HepG2 (cell line): ENCODE data around the gene ARHGAP20.

Source experiments
- HOXA7 ChIP-seq: sonication (generic); formaldehyde crosslinking; IDR thresholded peaks from 2 replicates; pipeline ENCODE4 v1.8.1; 2022; ENCODE audit warnings: mild to moderate bottlenecking, missing genetic modification reagents, moderate library complexity
- NPAS2 ChIP-seq: sonication (generic); formaldehyde crosslinking; IDR thresholded peaks from 2 replicates; pipeline ENCODE4 v1.8.0; 2022; ENCODE audit warnings: mild to moderate bottlenecking, missing genetic modification reagents, borderline replicate concordance
- XBP1 ChIP-seq: sonication (generic); formaldehyde crosslinking; IDR thresholded peaks from 2 replicates; pipeline ENCODE4 v1.5.0; 2020; ENCODE audit warnings: missing genetic modification reagents
- ZNF768 ChIP-seq: sonication (generic); formaldehyde crosslinking; IDR thresholded peaks from 2 replicates; pipeline ENCODE4 v1.4.0; 2020; ENCODE audit warnings: missing genetic modification reagents
- ZNF772 ChIP-seq: sonication (generic); formaldehyde crosslinking; IDR thresholded peaks from 2 replicates; pipeline ENCODE4 v1.5.0; 2020; ENCODE audit warnings: mild to moderate bottlenecking, missing genetic modification reagents

DNA sequence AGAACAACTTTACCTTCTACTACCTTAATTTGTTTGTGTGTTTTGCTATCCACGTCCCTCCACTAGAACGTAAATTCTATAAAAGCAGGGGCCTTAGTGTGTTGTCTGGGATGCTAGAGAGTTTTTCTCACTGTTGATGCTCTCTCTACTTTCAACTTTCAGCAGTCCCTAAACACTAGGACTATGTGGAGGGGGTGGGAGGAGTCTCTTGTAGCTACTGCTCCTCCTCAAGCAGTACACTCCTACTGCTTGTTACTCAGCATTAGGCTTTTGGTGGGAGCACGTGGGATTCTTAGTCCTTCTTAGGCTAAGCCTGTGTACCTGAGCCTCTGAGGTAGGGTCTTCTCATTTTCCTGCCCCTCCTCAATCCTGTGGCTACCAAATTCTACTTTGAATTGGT is 56.3 kb downstream of the ARHGAP20 start:
- no peak for TF ChIP-seq XBP1
- TF ChIP-seq NPAS2 = no peak
- TF ChIP-seq ZNF772 = no peak
- no peak for TF ChIP-seq ZNF768 (CRISPR knock-in tag)
- no peak for TF ChIP-seq HOXA7 (CRISPR knock-in tag)
